Retinal pigment epithelial cell (primary cell): ENCODE data around the gene CEP20.
A peak's percentile ranks its signal among the peaks of the same experiment; 100 is the strongest.
"Not testable (repeated sequence)": the region's sequence is repeated elsewhere in the genome, so short reads cannot be mapped to it uniquely, and the experiment has no call there.

Experiments
- DNase-seq: peaks from one replicate; pipeline ENCODE4 v3.0.0-alpha.2; 2010; ENCODE audit warnings: low read depth
- H3K4me3 ChIP-seq: 2 replicates; pipeline ENCODE4 v1.5.1; 2011; ENCODE audit warnings: mild to moderate bottlenecking, low read length, control low read depth, moderate library complexity
- CTCF ChIP-seq: conservative IDR thresholded peaks from 2 replicates; pipeline ENCODE4 v1.5.1; 2011; ENCODE audit warnings: low read depth, low read length, control low read depth, inconsistent platforms

CEP20 gene

GRCh38 chr16:15888072-15888976 is at the start of gene CEP20:
TSS of gene CEP20 (minus strand) at chr16:15888603. CDS start at chr16:15888585, 18 bp downstream.
- no peak for TF ChIP-seq CTCF
- peak within 1 kb of the TSS; percentile 83 for H3K4me3 ChIP-seq
- peak; percentile 93 for DNase-seq

- H3K4me3 ChIP-seq, DNase-seq: not testable (repeated sequence)
These were observed 48.4 kb upstream of the CEP20 start for GRCh38 chr16:15936809-15937208.

GRCh38 chr16:15934991-15935390 is 46.6 kb upstream of the CEP20 start:
- no peak for DNase-seq
- H3K4me3 ChIP-seq = no peak overlapping the region
- no peak for TF ChIP-seq CTCF

- no peak overlapping the region for H3K4me3 ChIP-seq
- no peak for TF ChIP-seq CTCF
These were observed 45.4 kb upstream of the CEP20 start for GRCh38 chr16:15933781-15934180.

GRCh38 chr16:15932939-15933338 is 44.5 kb upstream of the CEP20 start:
- no peak for DNase-seq
- no peak for TF ChIP-seq CTCF

More at GRCh38 chr16:15933781-15934180, 45.4 kb upstream of the CEP20 start:
- DNase-seq = no peak

GRCh38 chr16:15928261-15929104 is 40.1 kb upstream of the CEP20 start:
- no peak for TF ChIP-seq CTCF
- no peak for DNase-seq

More at GRCh38 chr16:15932939-15933338, 44.5 kb upstream of the CEP20 start:
- no peak overlapping the region for H3K4me3 ChIP-seq

GRCh38 chr16:15925631-15926030 is 37.2 kb upstream of the CEP20 start:
- TF ChIP-seq CTCF = no peak
- no peak overlapping the region for H3K4me3 ChIP-seq
- DNase-seq = no peak

More at GRCh38 chr16:15928261-15929104, 40.1 kb upstream of the CEP20 start:
- no peak overlapping the region for H3K4me3 ChIP-seq
